ENCODE measurements around the gene TCP11L1. TPM values are rescaled to one million over a fixed set of nuclear protein-coding genes. Genes with fewer than 3 reads are reported as not detected.
A peak's percentile ranks its signal among the peaks of the same experiment; 100 is the strongest.
"Not testable (repeated sequence)": the region's sequence is repeated elsewhere in the genome, so short reads cannot be mapped to it uniquely, and the experiment has no call there.

Gene TCP11L1
- total and polyA plus RNA-seq, 9 donors: 6.9 to 13.2 (median 9.5) TPM

- H3K36me3 ChIP-seq (ENCODE audit: control insufficient read depth, insufficient read depth, low read length): peaks cover 17% of the 10 kb centered on the region
- H3K27me3 ChIP-seq (ENCODE audit: control insufficient read depth, insufficient read depth, low read length): no peaks in the 10 kb centered on the region
- H3K4me1 ChIP-seq (ENCODE audit: control insufficient read depth, insufficient read depth, low read length): no peaks in the 10 kb centered on the region
- DNase-seq: no peak
- no peak overlapping the region for H3K4me3 ChIP-seq (ENCODE audit: low read length)
- no peak overlapping the region for H3K27ac ChIP-seq (ENCODE audit: low read length)
- H3K9me3 ChIP-seq (replicated peaks; ENCODE audit: control insufficient read depth, low read depth, low read length): no peaks in the 10 kb centered on the region
Measured at GRCh38 chr11:33103836-33104235, 64.5 kb downstream of the TCP11L1 start.

- H3K27ac ChIP-seq (ENCODE audit: low read length): peak overlapping the region; percentile 29
- no peaks in the 10 kb centered on the region for H3K9me3 ChIP-seq (replicated peaks; ENCODE audit: control insufficient read depth, low read depth, low read length)
- no peak for DNase-seq
Measured at GRCh38 chr11:33109294-33109895, 70.0 kb downstream of the TCP11L1 start.

GRCh38 chr11:33110083-33110482 lies 70.7 kb downstream of the TCP11L1 start:
- peak; percentile 84 for DNase-seq
- Histone ChIP-seq H3K36me3 (ENCODE audit: control insufficient read depth, insufficient read depth, low read length) (no peaks in the 10 kb centered on the region), H3K27me3 (ENCODE audit: control insufficient read depth, insufficient read depth, low read length) (no peaks in the 10 kb centered on the region), H3K9me3 (replicated peaks; ENCODE audit: control insufficient read depth, low read depth, low read length) (no peaks in the 10 kb centered on the region), H3K4me1 (ENCODE audit: control insufficient read depth, insufficient read depth, low read length) (peaks cover 5% of the 10 kb centered on the region), H3K27ac (ENCODE audit: low read length) (peak overlapping the region; percentile 52), H3K4me3 (ENCODE audit: low read length) (no peak overlapping the region)
- WGBS (ENCODE audit: insufficient coverage): 33% methylated on average over 1 of the region's 1 CpG

More at GRCh38 chr11:33109294-33109895, 70.0 kb downstream of the TCP11L1 start:
- H3K27me3 ChIP-seq (ENCODE audit: control insufficient read depth, insufficient read depth, low read length): no peaks in the 10 kb centered on the region
- peaks cover 5% of the 10 kb centered on the region for H3K4me1 ChIP-seq (ENCODE audit: control insufficient read depth, insufficient read depth, low read length)
- no peaks in the 10 kb centered on the region for H3K36me3 ChIP-seq (ENCODE audit: control insufficient read depth, insufficient read depth, low read length)
- no peak overlapping the region for H3K4me3 ChIP-seq (ENCODE audit: low read length)

GRCh38 chr11:33116535-33116934 lies 77.2 kb downstream of the TCP11L1 start:
- no peak overlapping the region for H3K27ac ChIP-seq (ENCODE audit: low read length)
- no peak for DNase-seq
- H3K4me3 ChIP-seq (ENCODE audit: low read length): no peak overlapping the region
- H3K27me3 ChIP-seq (ENCODE audit: control insufficient read depth, insufficient read depth, low read length): no peaks in the 10 kb centered on the region
- H3K9me3 ChIP-seq (replicated peaks; ENCODE audit: control insufficient read depth, low read depth, low read length): no peaks in the 10 kb centered on the region
- H3K36me3 ChIP-seq (ENCODE audit: control insufficient read depth, insufficient read depth, low read length): no peaks in the 10 kb centered on the region
- H3K4me1 ChIP-seq (ENCODE audit: control insufficient read depth, insufficient read depth, low read length): no peaks in the 10 kb centered on the region

GRCh38 chr11:33122696-33123095 lies 83.3 kb downstream of the TCP11L1 start:
- not testable (repeated sequence) for H3K36me3 ChIP-seq (ENCODE audit: control insufficient read depth, insufficient read depth, low read length)
- no CpG with 5 or more reads among the region's 1 CpG for WGBS (ENCODE audit: insufficient coverage)

More at GRCh38 chr11:33122696-33123095, 83.3 kb downstream of the TCP11L1 start:
- not testable (repeated sequence) for H3K27ac ChIP-seq (ENCODE audit: low read length); H3K4me3 ChIP-seq (ENCODE audit: low read length); H3K4me1 ChIP-seq (ENCODE audit: control insufficient read depth, insufficient read depth, low read length); H3K9me3 ChIP-seq (replicated peaks; ENCODE audit: control insufficient read depth, low read depth, low read length); H3K27me3 ChIP-seq (ENCODE audit: control insufficient read depth, insufficient read depth, low read length); DNase-seq

Other genes with a start within 250 kb of the TCP11L1 start
- not detected for gene CCDC73, start 244.9 kb upstream of the TCP11L1 start, total RNA-seq
- gene CCDC73, start 244.9 kb upstream of the TCP11L1 start, polyA plus RNA-seq (ENCODE audit: insufficient read depth in 1 of 8, insufficient read length in 8 of 8, low replicate concordance in 1 of 8): under 1 TPM in 4 of 8 donors, not detected in 4; 0.02 to 0.42 (median 0.03) TPM
- 0.09 TPM for gene PRRG4, start 209.6 kb upstream of the TCP11L1 start, total RNA-seq
- gene PRRG4, start 209.6 kb upstream of the TCP11L1 start, polyA plus RNA-seq (ENCODE audit: insufficient read depth in 1 of 8, insufficient read length in 8 of 8, low replicate concordance in 1 of 8): 1 to 10 TPM in 1 of 8 donors, under 1 TPM in 7; 0.08 to 3.0 (median 0.22) TPM
- gene QSER1, start 146.8 kb upstream of the TCP11L1 start, total RNA-seq: 29.6 TPM
- gene QSER1, start 146.8 kb upstream of the TCP11L1 start, polyA plus RNA-seq (ENCODE audit: insufficient read depth in 1 of 8, insufficient read length in 8 of 8, low replicate concordance in 1 of 8): 10 to 100 TPM; 13.6 to 27.8 (median 20.9) TPM
- 13.3 TPM for gene DEPDC7, start 23.7 kb upstream of the TCP11L1 start, total RNA-seq
- 10 to 100 TPM; 12.8 to 17.5 (median 15.0) TPM for gene DEPDC7, start 23.7 kb upstream of the TCP11L1 start, polyA plus RNA-seq (ENCODE audit: insufficient read depth in 1 of 8, insufficient read length in 8 of 8, low replicate concordance in 1 of 8)
- 18.4 TPM for gene CSTF3, start 121.9 kb downstream of the TCP11L1 start, total RNA-seq
- 10 to 100 TPM; 36.5 to 44.8 (median 40.3) TPM for gene CSTF3, start 121.9 kb downstream of the TCP11L1 start, polyA plus RNA-seq (ENCODE audit: insufficient read depth in 1 of 8, insufficient read length in 8 of 8, low replicate concordance in 1 of 8)
- 189 TPM for gene HIPK3, start 217.8 kb downstream of the TCP11L1 start, total RNA-seq
- gene HIPK3, start 217.8 kb downstream of the TCP11L1 start, polyA plus RNA-seq (ENCODE audit: insufficient read depth in 1 of 8, insufficient read length in 8 of 8, low replicate concordance in 1 of 8): 10 to 100 TPM; 47.4 to 83.4 (median 73.8) TPM

Measured in muscle of leg (tissue), 11 donors.